ENCODE measurements around the gene FBXO11.

FBXO11 gene

GRCh38 chr2:47808614-47809013 is 97.7 kb downstream of the FBXO11 start (continued):
- TF ChIP-seq ZNF518A (tag by site-specific recombination; conservative IDR thresholded peaks at IDR 0.05; ENCODE audit: low read depth) (no peak), ZNF121 (tag by site-specific recombination; IDR thresholded peaks at IDR 0.05) (peak; percentile 35; the same call in 1 of the 2 replicates), ZNF585B (tag by site-specific recombination; IDR thresholded peaks at IDR 0.05) (no peak)

GRCh38 chr2:47805850-47806249 is 100.4 kb downstream of the FBXO11 start:
- TF ChIP-seq ZNF580 (tag by site-specific recombination; IDR thresholded peaks at IDR 0.05) (no peak), ZNF610 (tag by site-specific recombination; IDR thresholded peaks at IDR 0.05; ENCODE audit: borderline replicate concordance) (no peak), BCL11A (tag by site-specific recombination; IDR thresholded peaks at IDR 0.05; ENCODE audit: low read depth) (no peak), GLIS2 (tag by site-specific recombination; IDR thresholded peaks at IDR 0.05) (no peak), ZBTB6 (tag by site-specific recombination; IDR thresholded peaks at IDR 0.05) (no peak)
- no peak overlapping the region for H3K4me3 ChIP-seq (ENCODE audit: low read depth, low read length)
- H3K36me3 ChIP-seq (ENCODE audit: control insufficient read depth in 2 of 2, insufficient read depth in 1 of 2, low read length in 2 of 2), result peaks cover 76 to 97% of the 10 kb centered on the region in 2 experiments
- H3K9me3 ChIP-seq (ENCODE audit: control insufficient read depth, insufficient read depth, low read depth, low read length), result no peaks in the 10 kb centered on the region
- H3K27ac ChIP-seq (ENCODE audit: extremely low read depth, low read depth, low read length), result no peak overlapping the region
- no peaks in the 10 kb centered on the region for H3K4me1 ChIP-seq (ENCODE audit: control insufficient read depth, insufficient read depth, low read length)
- ChIA-PET CTCF (interaction anchor here (0.5 kb wide), 1 partner anchor 643 kb away, joined by 3 read pairs; no protein-coding TSS in a partner anchor), POLR2A (no interaction called here)

GRCh38 chr2:47803770-47804169 is 102.5 kb downstream of the FBXO11 start:
- CTCF ChIA-PET, result no interaction called here
- no peak overlapping the region for H3K4me3 ChIP-seq (ENCODE audit: low read depth, low read length)
- H3K4me1 ChIP-seq (ENCODE audit: control insufficient read depth, insufficient read depth, low read length), result no peaks in the 10 kb centered on the region
- H3K27ac ChIP-seq (ENCODE audit: extremely low read depth, low read depth, low read length), result no peak overlapping the region
- POLR2A ChIA-PET, result no interaction called here
- peaks cover 90 to 99% of the 10 kb centered on the region in 2 experiments for H3K36me3 ChIP-seq (ENCODE audit: control insufficient read depth in 2 of 2, insufficient read depth in 1 of 2, low read length in 2 of 2)
- H3K9me3 ChIP-seq (ENCODE audit: control insufficient read depth, insufficient read depth, low read depth, low read length), result no peaks in the 10 kb centered on the region
- TF ChIP-seq ZNF704 (tag by site-specific recombination; IDR thresholded peaks at IDR 0.05) (no peak), REST (tag by site-specific recombination; IDR thresholded peaks at IDR 0.05) (no peak), ZNF10 (tag by site-specific recombination; IDR thresholded peaks at IDR 0.05) (no peak), GFI1B (tag by site-specific recombination; IDR thresholded peaks at IDR 0.05) (no peak), PRDM4 (tag by site-specific recombination; IDR thresholded peaks at IDR 0.05) (no peak), CTCF (tag by site-specific recombination; IDR thresholded peaks at IDR 0.05) (no peak), ZNF19 (tag by site-specific recombination; IDR thresholded peaks at IDR 0.05; ENCODE audit: low read depth) (no peak), IKZF3 (tag by site-specific recombination; IDR thresholded peaks at IDR 0.05) (no peak), KLF10 (tag by site-specific recombination; IDR thresholded peaks at IDR 0.05) (no peak), ZNF558 (tag by site-specific recombination; IDR thresholded peaks at IDR 0.05) (no peak)
